Stomach (tissue), 4 donors: ENCODE measurements around the gene NAT8.
"Not testable (repeated sequence)": the region's sequence is repeated elsewhere in the genome, so short reads cannot be mapped to it uniquely, and the experiment has no call there.

Source experiments
- POLR2AphosphoS5 ChIP-seq, 3 donors: sonication (generic); formaldehyde crosslinking; IDR thresholded peaks; one replicate each; pipeline ENCODE4 v1.6.1; 2016; ENCODE audit warnings: antibody characterized with exemption in 3 of 3
- TF ChIP-seq, protein P1 (sequence below), 7 experiments: fragments of 450-650 bp in 4 of 7; fragments of 200-600 bp in 3 of 7; sonication (generic) in 3 of 7; IDR thresholded peaks; one replicate each; pipeline ENCODE4 v1.5.1; 2016 to 2019; ENCODE audit warnings: antibody characterized with exemption in 7 of 7, control low read depth in 2 of 7, mild to moderate bottlenecking in 1 of 7

DNA sequence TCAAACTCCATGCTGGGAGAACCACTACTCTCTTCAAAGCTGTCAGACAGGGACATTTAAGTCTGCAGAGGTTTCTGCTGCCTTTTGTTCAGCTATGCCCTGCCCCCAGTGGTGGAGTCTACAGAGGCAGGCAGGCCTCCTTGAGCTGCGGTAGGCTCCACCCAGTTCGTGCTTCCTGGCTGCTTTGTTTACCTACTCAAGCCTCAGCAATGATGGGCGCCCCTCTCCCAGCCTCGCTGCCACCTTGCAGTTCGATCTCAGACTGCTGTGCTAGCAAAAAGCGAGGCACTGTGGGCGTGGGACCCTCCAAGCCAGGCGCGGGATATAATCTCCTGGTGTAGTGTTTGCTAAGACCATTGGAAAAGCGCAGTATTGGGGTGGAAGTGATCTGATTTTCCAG is 5.5 kb upstream of the NAT8 start:
- TF ChIP-seq POLR2AphosphoS5 (IDR thresholded peaks at IDR 0.05), result not testable (repeated sequence)
- TF ChIP-seq, protein P1, sequence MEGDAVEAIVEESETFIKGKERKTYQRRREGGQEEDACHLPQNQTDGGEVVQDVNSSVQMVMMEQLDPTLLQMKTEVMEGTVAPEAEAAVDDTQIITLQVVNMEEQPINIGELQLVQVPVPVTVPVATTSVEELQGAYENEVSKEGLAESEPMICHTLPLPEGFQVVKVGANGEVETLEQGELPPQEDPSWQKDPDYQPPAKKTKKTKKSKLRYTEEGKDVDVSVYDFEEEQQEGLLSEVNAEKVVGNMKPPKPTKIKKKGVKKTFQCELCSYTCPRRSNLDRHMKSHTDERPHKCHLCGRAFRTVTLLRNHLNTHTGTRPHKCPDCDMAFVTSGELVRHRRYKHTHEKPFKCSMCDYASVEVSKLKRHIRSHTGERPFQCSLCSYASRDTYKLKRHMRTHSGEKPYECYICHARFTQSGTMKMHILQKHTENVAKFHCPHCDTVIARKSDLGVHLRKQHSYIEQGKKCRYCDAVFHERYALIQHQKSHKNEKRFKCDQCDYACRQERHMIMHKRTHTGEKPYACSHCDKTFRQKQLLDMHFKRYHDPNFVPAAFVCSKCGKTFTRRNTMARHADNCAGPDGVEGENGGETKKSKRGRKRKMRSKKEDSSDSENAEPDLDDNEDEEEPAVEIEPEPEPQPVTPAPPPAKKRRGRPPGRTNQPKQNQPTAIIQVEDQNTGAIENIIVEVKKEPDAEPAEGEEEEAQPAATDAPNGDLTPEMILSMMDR (IDR thresholded peaks at IDR 0.05), result not testable (repeated sequence)
